NOMO-1 treated with dmso at 0.1 percent for 144 hours (cell line): ENCODE data around the gene STRA6.

Experiments used
- DNase-seq: peaks from one replicate; lab custom pipeline; 2025; ENCODE audit not compliant: unreplicated experiment; lab: John Stamatoyannopoulos, UW

The STRA6 gene

GRCh38 chr15:74208496-74208895 is 5.9 kb upstream of the STRA6 start:
- no peak for DNase-seq

GRCh38 chr15:74207652-74208440 is 5.3 kb upstream of the STRA6 start:
- DNase-seq = no peak

GRCh38 chr15:74206801-74207281 is 4.3 kb upstream of the STRA6 start:
- DNase-seq = no peak

- no peak for DNase-seq
Observed at GRCh38 chr15:74205582-74205947, 3.0 kb upstream of the STRA6 start.

- no peak for DNase-seq
Observed at GRCh38 chr15:74203914-74204431, 1.4 kb upstream of the STRA6 start.

GRCh38 chr15:74201710-74202420 is 722 bp downstream of the STRA6 start:
- DNase-seq = no peak

- DNase-seq = no peak
Observed at GRCh38 chr15:74200871-74201419, 1.6 kb downstream of the STRA6 start.

GRCh38 chr15:74200412-74200815 is 2.2 kb downstream of the STRA6 start:
- DNase-seq = no peak

GRCh38 chr15:74199297-74199652 is 3.3 kb downstream of the STRA6 start:
- no peak for DNase-seq

- no peak for DNase-seq
Observed at GRCh38 chr15:74197176-74197965, 5.2 kb downstream of the STRA6 start.

GRCh38 chr15:74196175-74196574 is 6.4 kb downstream of the STRA6 start:
- DNase-seq = no peak

- no peak for DNase-seq
Observed at GRCh38 chr15:74194572-74195559, 7.7 kb downstream of the STRA6 start.

GRCh38 chr15:74193905-74194304 is 8.7 kb downstream of the STRA6 start:
- no peak for DNase-seq

GRCh38 chr15:74193299-74193718 is 9.3 kb downstream of the STRA6 start:
- DNase-seq = no peak

GRCh38 chr15:74192751-74193150 is 9.8 kb downstream of the STRA6 start:
- DNase-seq = no peak

- DNase-seq = no peak
Observed at GRCh38 chr15:74191798-74192197, 10.8 kb downstream of the STRA6 start.

- no peak for DNase-seq
Observed at GRCh38 chr15:74188216-74188615, 14.4 kb downstream of the STRA6 start.

- no peak for DNase-seq
Observed at GRCh38 chr15:74185710-74186348, 16.8 kb downstream of the STRA6 start.

- no peak for DNase-seq
Observed at GRCh38 chr15:74184582-74185091, 17.9 kb downstream of the STRA6 start.
